Endothelial cell of umbilical vein (primary cell): ENCODE data around the gene ADCY9. TPM values are rescaled to one million over a fixed set of nuclear protein-coding genes. Genes with fewer than 3 reads are reported as not detected.
"Not testable (repeated sequence)": the region's sequence is repeated elsewhere in the genome, so short reads cannot be mapped to it uniquely, and the experiment has no call there.

ENCODE experiments used
- BruUV-seq: library from RNA; stranded (reverse); fragments of 400-500 nt; replicated peaks from 2 replicates; lab custom pipeline; 2021; lab: Mats Ljungman, UMichigan
- CTCF ChIA-PET: fragments of 300-600, 350-600 bp; sonication (Branson Sonifier 250); formaldehyde crosslinking; loops from one replicate; lab custom pipeline; 2021; ENCODE audit warnings: antibody characterized with exemption, inconsistent platforms; lab: Charles Lee
- POLR2A ChIA-PET: fragments of 300-600, 350-600 bp; sonication (Branson Sonifier 250); formaldehyde crosslinking; loops from one replicate; lab custom pipeline; 2021; ENCODE audit warnings: antibody characterized with exemption, inconsistent platforms; lab: Charles Lee
- DNase-seq: peaks from one replicate; pipeline ENCODE4 v3.0.0-alpha.2; 2011; ENCODE audit warnings: low read depth, low spot score
- FAIRE-seq: peaks from 2 replicates; lab custom pipeline; 2011; peaks lifted over from hg19 to GRCh38; lab: Jason Lieb, UNC
- H2AFZ ChIP-seq: 2 replicates; pipeline ENCODE4 v1.6.0; 2012; ENCODE audit warnings: low read depth, low read length, control low read depth, inconsistent platforms
- H3K27ac ChIP-seq: 2 replicates; pipeline ENCODE4 v1.5.1; 2011; ENCODE audit warnings: low read depth, mild to moderate bottlenecking, control low read depth, low read length, moderate library complexity; ENCODE audit not compliant: insufficient read depth
- H3K27me3 ChIP-seq, 2 experiments: 2 replicates each; pipeline versions ENCODE4 v1.6.0 to v1.6.1; 2011; ENCODE audit warnings: low read length in 2 of 2, mixed read lengths in 1 of 2; ENCODE audit not compliant: control insufficient read depth in 2 of 2, insufficient read depth in 2 of 2
- H3K36me3 ChIP-seq, 2 experiments: 2 replicates in 1 of 2; 3 replicates in 1 of 2; pipeline ENCODE4 v1.5.1; 2011; ENCODE audit warnings: low read length in 2 of 2, mild to moderate bottlenecking in 1 of 2, moderate library complexity in 1 of 2; ENCODE audit not compliant: control insufficient read depth in 2 of 2, insufficient read depth in 2 of 2; ENCODE audit errors: extremely low read depth in 1 of 2
- H3K4me1 ChIP-seq: 3 replicates; pipeline ENCODE4 v1.5.1; 2011; ENCODE audit warnings: mild to moderate bottlenecking, low read length; ENCODE audit not compliant: control insufficient read depth, insufficient read depth; ENCODE audit errors: extremely low read depth
- H3K4me2 ChIP-seq: 2 replicates; pipeline ENCODE4 v1.6.1; 2011; ENCODE audit warnings: low read length, control low read depth, mixed read lengths; ENCODE audit not compliant: insufficient read depth
- H3K4me3 ChIP-seq, 3 experiments: fragments of 200-600 bp in 1 of 3; sonication (generic), shearing (Covaris generic) in 1 of 3; replicated peaks in 1 of 3; 2 replicates each; pipeline ENCODE4 v1.5.1; 2011 to 2016; ENCODE audit warnings: control low read depth in 3 of 3, low read length in 3 of 3, mild to moderate bottlenecking in 2 of 3, inconsistent platforms in 1 of 3, low read depth in 1 of 3, moderate library complexity in 1 of 3; ENCODE audit not compliant: insufficient read depth in 1 of 3
- H3K79me2 ChIP-seq: 2 replicates; pipeline ENCODE4 v1.6.0; 2012; ENCODE audit warnings: low read length, inconsistent platforms; ENCODE audit not compliant: control insufficient read depth, insufficient read depth
- H3K9ac ChIP-seq: replicated peaks from 2 replicates; pipeline ENCODE3; 2011; ENCODE audit warnings: low read length, control low read depth; ENCODE audit not compliant: insufficient read depth; ENCODE audit errors: extremely low read depth
- H3K9me1 ChIP-seq: replicated peaks from 3 replicates; pipeline ENCODE4 v1.6.0; 2011; ENCODE audit warnings: mild to moderate bottlenecking, low read length; ENCODE audit not compliant: control insufficient read depth, insufficient read depth; ENCODE audit errors: extremely low read depth
- H3K9me3 ChIP-seq: replicated peaks from 2 replicates; pipeline ENCODE4 v1.5.1; 2012; ENCODE audit warnings: low read length, inconsistent platforms; ENCODE audit not compliant: control insufficient read depth, insufficient read depth
- H4K20me1 ChIP-seq: replicated peaks from 2 replicates; pipeline ENCODE3; 2011; ENCODE audit warnings: mild to moderate bottlenecking, low read length; ENCODE audit not compliant: control insufficient read depth, insufficient read depth; ENCODE audit errors: extremely low read depth
- CTCF ChIP-seq, 2 donors: IDR thresholded peaks; 1 replicate in 1 of 2; 2 replicates in 1 of 2; pipeline ENCODE4 v1.5.1; 2011; ENCODE audit warnings: low read length in 2 of 2, mild to moderate bottlenecking in 2 of 2, moderate library complexity in 2 of 2, control low read depth in 1 of 2, inconsistent platforms in 1 of 2, low read depth in 1 of 2; ENCODE audit not compliant: insufficient read depth in 1 of 2; ENCODE audit errors: extremely low read depth in 1 of 2
- EZH2 ChIP-seq: IDR thresholded peaks from 2 replicates; pipeline ENCODE4 v1.6.1; 2012; ENCODE audit warnings: borderline replicate concordance, low read depth, mild to moderate bottlenecking, moderate library complexity, low read length, inconsistent platforms; ENCODE audit not compliant: severe bottlenecking
- FOS ChIP-seq: IDR thresholded peaks from 2 replicates; pipeline ENCODE4 v1.6.1; 2011; ENCODE audit warnings: mild to moderate bottlenecking, low read length, moderate library complexity, borderline replicate concordance; ENCODE audit not compliant: insufficient read depth
- GATA2 ChIP-seq: IDR thresholded peaks from 2 replicates; pipeline ENCODE4 v1.7.0; 2011; ENCODE audit warnings: low read depth, mild to moderate bottlenecking, moderate library complexity, mixed read lengths, low read length; ENCODE audit not compliant: insufficient read length, insufficient read depth
- JUN ChIP-seq: IDR thresholded peaks from 2 replicates; pipeline ENCODE4 v1.6.1; 2011; ENCODE audit warnings: borderline replicate concordance, low read depth; ENCODE audit not compliant: insufficient read length, insufficient read depth
- MAX ChIP-seq: IDR thresholded peaks from 2 replicates; pipeline ENCODE4 v1.6.1; 2011; ENCODE audit not compliant: insufficient read depth, insufficient read length
- MYC ChIP-seq: IDR thresholded peaks from one replicate; pipeline ENCODE4 v1.6.1; 2011; ENCODE audit warnings: mild to moderate bottlenecking, low read depth, low read length
- POLR2A ChIP-seq: IDR thresholded peaks from 2 replicates; pipeline ENCODE4 v1.6.1; 2012; ENCODE audit warnings: low read depth, mild to moderate bottlenecking, control low read depth, low read length
- POLR2AphosphoS5 ChIP-seq: IDR thresholded peaks from 2 replicates; pipeline ENCODE4 v1.6.1; 2012; ENCODE audit warnings: low read depth, mild to moderate bottlenecking, control low read depth, low read length, moderate library complexity; ENCODE audit not compliant: insufficient read depth
- dilution Hi-C: fragments of 300-500 bp; cut with MboI; formaldehyde crosslinking; loops from one replicate; pipeline ENCODE4 v1.15.0; 2019; ENCODE audit warnings: low sequenced_read_pairs; ENCODE audit not compliant: extremely low pct_ligation_motif_present
- intact Hi-C: fragments of 100-400 bp; cut with micrococcal nuclease; formaldehyde crosslinking; loops from one replicate; pipeline ENCODE4 v1.10.0; 2022
- polyA plus RNA-seq, 4 experiments: library from polyadenylated mRNA; depleted of rRNA in 3 of 4; stranded (reverse) in 3 of 4; unstranded in 1 of 4; fragments of >200 nt; gene quantifications; 2 replicates each; pipeline versions ENCODE4 v1.2.1 to v1.2.3, GENCODE V29; 2011 to 2012; ENCODE audit warnings: missing spikeins in 1 of 4
- total RNA-seq: library from RNA; stranded (reverse); gene quantifications from 2 replicates; pipeline ENCODE4 v1.2.3, GENCODE V29; 2021

Gene ADCY9
- total and polyA plus RNA-seq, 2 donors (not counting 3 experiments of a cell fraction or from before 2014, with no cell fraction given): 6.8 to 14.0 TPM

- no peak overlapping the region for H3K9ac ChIP-seq
- no TSS peak for BruUV-seq
- POLR2A ChIA-PET: no interaction called here
- H3K9me3 ChIP-seq: no peaks in the 10 kb centered on the region
- H3K79me2 ChIP-seq: no peaks in the 10 kb centered on the region
- no peak overlapping the region for H3K4me3 ChIP-seq
- no peak overlapping the region for H3K27ac ChIP-seq
- CTCF ChIA-PET: interaction anchor here (0.9 kb wide), 1 partner anchor 17 kb away, joined by 3 read pairs; no protein-coding TSS in a partner anchor
- FAIRE-seq (no peak), DNase-seq (no peak)
- no peaks in the 10 kb centered on the region for H4K20me1 ChIP-seq
- no peaks in the 10 kb centered on the region for H3K36me3 ChIP-seq
- H3K9me1 ChIP-seq: no peaks in the 10 kb centered on the region
- no peaks in the 10 kb centered on the region for H3K27me3 ChIP-seq
- dilution Hi-C loops (no loop called here), intact Hi-C loops (no loop called here)
- no peaks in the 10 kb centered on the region for H3K4me1 ChIP-seq
- H2AFZ ChIP-seq: no peak overlapping the region
- H3K4me2 ChIP-seq: no peak overlapping the region
- no peak for TF ChIP-seq EZH2
- no peak for TF ChIP-seq JUN
- no peak for TF ChIP-seq GATA2
- no peak for TF ChIP-seq MAX
- no peak for TF ChIP-seq POLR2AphosphoS5
- no peak for TF ChIP-seq MYC
- TF ChIP-seq FOS: no peak
- TF ChIP-seq CTCF (IDR thresholded peaks at IDR 0.05; ENCODE audit: extremely low read depth in 1 of 2, insufficient read depth in 1 of 2, low read depth in 1 of 2, low read length in 2 of 2): no peak
- no peak for TF ChIP-seq POLR2A
These were observed 41.2 kb upstream of the ADCY9 start for GRCh38 chr16:4157376-4157825.

DNA sequence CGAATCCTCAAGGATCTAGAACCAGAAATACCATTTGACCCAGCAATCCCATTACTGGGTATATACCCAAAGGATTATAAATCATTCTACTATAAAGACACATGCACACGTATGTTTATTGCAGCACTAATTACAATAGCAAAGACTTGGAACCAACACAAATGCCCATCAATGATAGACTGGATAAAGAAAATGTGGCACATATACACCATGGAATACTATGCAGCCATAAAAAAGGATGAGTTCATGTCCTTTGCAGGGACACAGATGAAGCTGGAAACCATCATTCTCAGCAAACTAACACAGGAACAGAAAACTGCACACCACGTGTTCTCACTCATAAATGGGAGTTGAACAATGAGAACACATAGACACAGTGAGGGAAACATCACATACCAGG is 40.3 kb upstream of the ADCY9 start:
- BruUV-seq, H3K79me2 ChIP-seq, H3K4me1 ChIP-seq, H3K9ac ChIP-seq, H3K27me3 ChIP-seq, H3K27ac ChIP-seq, H3K4me2 ChIP-seq, H2AFZ ChIP-seq, H3K36me3 ChIP-seq, dilution Hi-C loops, POLR2A ChIA-PET, H3K9me1 ChIP-seq, intact Hi-C loops, H3K9me3 ChIP-seq, H3K4me3 ChIP-seq, FAIRE-seq, DNase-seq, H4K20me1 ChIP-seq: not testable (repeated sequence)
- CTCF ChIA-PET: interaction anchor here (1.0 kb wide), 1 partner anchor 9 kb away, joined by 4 read pairs; no protein-coding TSS in a partner anchor

DNA sequence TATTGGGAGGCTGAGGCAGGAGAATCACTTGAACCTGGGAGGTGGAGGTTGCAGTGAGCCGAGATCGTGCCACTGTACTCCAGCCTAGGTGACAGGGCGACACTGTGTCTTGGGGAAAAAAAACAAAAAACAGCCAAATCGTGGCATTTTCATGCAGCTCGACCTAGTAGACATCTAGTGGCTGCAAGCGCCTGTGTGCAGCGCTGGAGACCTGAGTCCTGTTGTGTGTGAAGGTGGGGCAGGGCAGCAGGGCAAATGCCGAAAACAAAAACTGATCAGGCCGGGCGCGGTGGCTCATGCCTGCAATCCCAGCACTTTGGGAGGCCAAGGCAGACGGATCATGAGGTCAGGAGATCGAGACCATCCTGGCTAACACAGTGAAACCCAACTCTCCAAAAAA is 37.1 kb upstream of the ADCY9 start:
- H3K9me3 ChIP-seq, BruUV-seq, H3K4me3 ChIP-seq, dilution Hi-C loops, H3K4me1 ChIP-seq, H3K27ac ChIP-seq, H3K4me2 ChIP-seq, DNase-seq, POLR2A ChIA-PET, H3K9me1 ChIP-seq, H3K79me2 ChIP-seq, H3K36me3 ChIP-seq, H3K27me3 ChIP-seq, H3K9ac ChIP-seq, H2AFZ ChIP-seq, intact Hi-C loops, FAIRE-seq, H4K20me1 ChIP-seq: not testable (repeated sequence)
- CTCF ChIA-PET: interaction anchor here (0.6 to 1.2 kb wide), 3 partner anchors 47 to 191 kb away, joined by 3 read pairs; no protein-coding TSS in a partner anchor
